Daoy (cell line): ENCODE measurements around the gene CES4A. TPM values are rescaled to one million over a fixed set of nuclear protein-coding genes. Genes with fewer than 3 reads are reported as not detected.
"Not testable (repeated sequence)": the region's sequence is repeated elsewhere in the genome, so short reads cannot be mapped to it uniquely, and the experiment has no call there.

ENCODE experiments used
- DNase-seq: peaks from one replicate; pipeline ENCODE4 v3.0.0-alpha.2; 2015; ENCODE audit warnings: low read depth
- total RNA-seq: library from RNA; depleted of rRNA; stranded (reverse); fragments of >200 nt; shearing (Covaris generic); gene quantifications from 2 replicates; pipeline ENCODE4 v1.2.3, GENCODE V29; 2014

CES4A gene
- total RNA-seq, 1 experiment from 2014 or later: not detected

DNA sequence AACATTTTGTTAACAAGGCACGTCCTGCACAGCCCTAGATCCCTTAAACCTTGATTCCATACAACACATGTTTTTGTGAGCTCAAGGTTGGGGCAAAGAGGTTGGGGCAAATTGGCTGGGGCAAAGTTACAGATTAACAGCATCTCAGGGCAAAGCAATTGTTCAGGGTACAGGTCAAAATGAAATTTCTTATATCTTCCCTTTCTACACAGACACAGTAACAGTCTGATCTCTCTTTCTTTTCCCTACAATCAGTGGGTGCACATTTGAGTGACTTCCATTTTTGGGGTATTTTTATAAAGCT lies 32.3 kb upstream of the CES4A start:
- DNase-seq: not testable (repeated sequence)

DNA sequence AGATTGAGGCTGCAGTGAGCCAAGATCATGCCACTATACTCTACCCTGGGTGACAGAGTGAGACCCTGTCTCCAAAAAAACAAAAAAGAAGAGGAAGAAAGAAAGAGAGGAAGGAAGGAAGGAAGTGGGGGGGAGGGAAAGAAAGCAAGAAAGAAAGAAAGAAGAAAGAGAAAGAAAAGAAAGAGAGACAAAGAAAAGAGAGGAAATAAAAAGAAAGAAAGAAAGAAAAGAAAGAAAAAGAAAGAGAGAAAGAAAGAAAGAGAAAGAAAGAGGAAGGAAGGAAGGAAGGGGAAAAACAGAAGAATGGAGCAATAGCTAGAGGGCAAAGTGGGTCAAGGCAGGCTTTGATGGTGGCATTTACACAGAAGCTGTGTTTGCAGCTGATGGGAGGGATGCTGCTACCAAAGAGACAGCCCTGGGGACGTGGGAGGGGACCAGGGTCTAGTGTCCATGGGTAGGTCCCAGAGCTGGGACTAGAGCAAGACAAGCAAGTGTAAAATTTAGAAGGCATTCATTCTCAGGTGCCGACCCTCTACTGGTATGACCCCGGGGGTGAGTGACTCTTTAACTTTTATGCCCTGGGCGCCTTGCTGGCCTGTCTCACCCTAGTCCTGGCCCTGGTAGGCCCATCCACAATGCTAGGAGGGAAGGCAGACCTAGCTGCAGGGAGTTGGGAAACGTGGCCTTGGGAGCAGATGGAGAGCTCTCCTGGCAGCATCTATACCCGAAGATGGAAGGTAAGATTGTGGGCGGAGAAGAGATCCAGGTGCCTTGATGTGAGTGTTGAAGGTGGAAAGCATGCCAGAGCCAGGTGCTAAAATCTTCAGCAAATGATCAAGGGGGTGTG lies 29.3 kb upstream of the CES4A start:
- DNase-seq: no peak

DNA sequence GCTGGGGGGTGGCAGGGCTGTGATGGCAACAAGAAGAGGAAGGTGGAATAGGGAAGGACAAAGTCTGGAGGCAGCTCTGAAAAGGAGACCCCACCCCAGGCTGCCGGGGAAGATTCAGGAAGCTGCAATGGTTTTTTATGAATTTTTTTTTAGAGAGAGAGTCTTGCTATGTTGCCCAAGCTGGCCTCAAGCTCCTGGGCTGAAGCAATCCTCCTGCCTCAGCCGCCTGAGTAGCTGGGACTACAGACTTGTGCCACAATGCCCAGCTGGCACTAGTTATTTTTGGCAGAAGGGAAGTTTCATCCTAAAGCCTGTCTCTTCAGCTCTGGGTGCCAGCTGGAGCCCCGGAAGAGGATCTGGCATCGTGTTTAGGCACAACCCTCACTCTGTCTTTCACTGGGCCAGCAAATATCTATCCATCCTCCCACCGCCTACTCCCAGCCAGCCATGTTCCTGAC lies 28.7 kb upstream of the CES4A start:
- DNase-seq: no peak

DNA sequence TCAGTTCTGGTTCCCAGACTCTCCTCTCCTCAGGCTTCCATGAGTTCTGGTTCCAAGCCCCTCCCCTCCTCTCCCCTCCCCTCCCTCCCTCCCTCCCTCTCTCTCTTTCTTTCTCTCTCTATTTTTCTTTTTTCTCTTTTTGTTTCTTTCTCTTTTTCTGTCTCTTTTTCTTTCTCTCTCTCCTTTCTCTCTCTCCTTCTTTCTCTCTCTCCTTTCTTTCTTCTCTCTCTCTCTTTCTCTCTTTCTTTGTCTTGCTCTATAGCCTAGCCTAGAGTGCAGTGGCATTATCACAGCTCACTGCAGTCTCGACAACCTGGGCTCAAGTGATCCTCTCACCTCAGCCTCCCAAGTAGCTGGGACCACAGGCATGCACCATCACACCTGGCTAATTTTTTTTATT lies 28.1 kb upstream of the CES4A start:
- DNase-seq: no peak

DNA sequence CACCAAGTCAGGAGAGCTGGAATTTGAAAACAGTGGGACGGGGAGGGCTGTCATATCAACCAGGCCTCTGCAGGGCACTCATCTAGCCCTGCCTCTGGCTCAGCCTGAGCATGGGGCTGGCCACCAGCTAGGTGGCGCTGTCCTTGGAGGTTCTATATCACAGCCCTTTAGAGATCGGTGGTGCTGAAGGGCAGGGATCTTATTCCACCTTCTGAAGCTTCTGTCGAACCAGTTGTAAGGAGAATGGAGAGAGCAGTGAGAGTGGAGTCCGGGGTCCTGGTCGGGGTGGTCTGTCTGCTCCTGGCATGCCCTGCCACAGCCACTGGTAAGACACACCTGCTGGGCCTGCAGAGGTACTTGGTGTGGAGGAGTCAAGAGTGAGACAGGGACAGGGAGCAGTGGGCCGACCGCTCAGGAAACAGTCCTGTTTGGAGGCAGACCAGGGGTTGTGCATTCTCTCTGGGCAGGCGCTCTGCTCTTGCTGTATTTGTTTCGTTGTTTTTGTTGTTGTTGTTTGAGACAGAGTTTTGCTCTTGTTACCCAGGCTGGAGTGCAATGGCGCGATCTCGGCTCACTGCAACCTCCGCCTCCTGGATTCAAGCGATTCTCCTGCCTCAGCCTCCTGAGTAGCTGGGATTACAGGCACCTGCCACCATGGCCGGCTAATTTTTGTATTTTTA lies 27.2 kb upstream of the CES4A start, which contains the start of gene CES3:
TSS of gene CES3 (plus strand) at position 202 of the 680 bp plus-strand sequence. CDS start at position 244, 42 bp downstream.
- peak; percentile 61 for DNase-seq

DNA sequence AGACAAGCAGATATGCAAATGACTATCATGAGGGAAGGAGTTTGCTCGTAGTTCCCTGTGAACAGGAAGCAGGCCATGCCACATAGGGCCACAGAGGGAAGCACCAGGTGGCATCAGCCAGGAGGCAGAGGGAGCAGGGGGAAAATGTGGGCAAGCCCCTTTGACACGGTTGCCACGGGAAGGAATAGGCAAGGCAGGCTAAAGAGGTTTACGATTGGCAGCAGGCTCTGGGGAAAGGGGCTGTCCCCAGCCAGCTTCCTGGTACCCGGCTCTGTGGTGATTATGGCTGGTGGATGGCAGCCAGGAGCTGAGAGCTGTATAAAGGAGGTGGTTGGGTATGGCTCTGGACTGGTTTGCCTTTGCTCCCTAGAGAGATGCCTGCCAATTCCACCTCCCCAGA lies 26.5 kb upstream of the CES4A start:
- no peak for DNase-seq

DNA sequence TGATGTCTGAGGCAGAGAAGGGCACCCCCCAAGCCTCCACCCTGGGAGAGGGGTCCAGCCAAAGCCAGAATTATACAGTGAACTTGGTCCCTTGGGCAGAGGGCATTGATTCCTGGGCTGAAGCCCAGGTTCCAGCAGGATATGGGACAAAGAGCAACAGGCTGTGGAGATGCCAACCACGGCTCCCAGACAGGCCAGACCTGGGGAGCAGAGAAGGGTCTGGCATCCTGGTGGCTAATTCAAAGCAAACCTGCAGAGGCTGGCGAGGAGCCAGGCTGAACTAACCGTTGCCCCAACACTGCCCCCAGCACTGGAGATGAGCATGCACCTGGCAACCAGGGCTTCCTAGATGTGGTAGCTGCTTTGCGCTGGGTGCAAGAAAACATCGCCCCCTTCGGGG lies 24.3 kb upstream of the CES4A start:
- no peak for DNase-seq

DNA sequence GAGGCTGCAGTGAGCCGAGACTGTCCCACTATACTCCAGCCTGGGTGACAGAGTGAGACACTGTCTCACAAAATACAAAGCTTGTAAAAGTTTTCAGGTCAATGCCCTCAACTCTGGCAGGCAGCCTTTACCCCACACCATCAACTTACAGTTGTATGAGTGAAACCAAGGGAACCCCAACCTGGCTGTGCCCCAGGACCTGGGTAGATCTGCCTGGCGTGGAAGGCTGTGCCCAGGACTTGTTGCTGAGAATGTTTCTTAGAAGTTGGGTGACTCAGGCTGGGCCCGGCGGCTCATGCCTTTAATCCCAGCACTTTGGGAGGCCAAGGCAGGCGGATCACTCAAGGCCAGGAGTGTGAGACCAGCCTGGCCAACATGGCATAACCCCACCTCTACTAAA lies 19.5 kb upstream of the CES4A start:
- DNase-seq: no peak

DNA sequence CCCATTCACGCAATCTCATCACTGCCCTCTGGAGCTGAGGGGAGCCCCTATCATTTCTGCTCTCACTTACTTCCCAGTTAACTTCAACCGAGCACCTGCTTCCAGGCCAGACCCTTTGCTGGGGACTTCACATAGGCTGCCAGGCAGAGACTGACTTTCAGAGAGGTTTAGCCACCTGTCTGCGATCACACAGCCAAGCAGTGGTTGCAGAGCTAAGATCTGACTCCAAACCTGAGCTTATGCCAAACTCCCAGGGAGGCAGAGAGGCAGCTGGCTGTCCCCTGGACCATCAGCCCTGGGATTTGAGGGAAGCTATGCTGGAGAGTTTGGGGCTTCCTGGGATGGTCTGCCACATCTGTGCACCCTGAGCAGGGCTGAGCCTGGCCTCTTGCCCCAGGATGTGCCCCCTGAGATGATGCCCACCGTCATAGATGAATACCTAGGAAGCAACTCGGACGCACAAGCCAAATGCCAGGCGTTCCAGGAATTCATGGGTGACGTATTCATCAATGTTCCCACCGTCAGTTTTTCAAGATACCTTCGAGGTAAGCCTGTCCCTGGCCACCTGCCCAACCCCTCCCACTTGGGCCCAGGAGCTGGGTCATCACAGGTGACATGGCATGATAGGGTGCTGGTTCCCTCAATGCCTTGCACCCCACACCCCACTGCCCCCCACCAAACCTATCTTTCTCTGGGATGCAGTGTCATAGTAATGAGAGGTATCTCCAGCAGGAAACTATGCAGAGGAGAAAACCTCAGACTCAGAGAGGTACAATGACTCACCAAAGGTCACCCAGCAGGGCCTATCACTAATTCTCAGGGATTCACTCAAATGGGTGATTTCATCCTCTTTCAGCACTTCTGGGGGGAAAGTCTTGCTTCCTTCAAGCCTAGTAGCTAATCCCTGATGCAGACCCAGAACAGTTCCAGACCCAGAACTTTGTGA lies 17.3 kb upstream of the CES4A start:
- DNase-seq: peak; percentile 35

DNA sequence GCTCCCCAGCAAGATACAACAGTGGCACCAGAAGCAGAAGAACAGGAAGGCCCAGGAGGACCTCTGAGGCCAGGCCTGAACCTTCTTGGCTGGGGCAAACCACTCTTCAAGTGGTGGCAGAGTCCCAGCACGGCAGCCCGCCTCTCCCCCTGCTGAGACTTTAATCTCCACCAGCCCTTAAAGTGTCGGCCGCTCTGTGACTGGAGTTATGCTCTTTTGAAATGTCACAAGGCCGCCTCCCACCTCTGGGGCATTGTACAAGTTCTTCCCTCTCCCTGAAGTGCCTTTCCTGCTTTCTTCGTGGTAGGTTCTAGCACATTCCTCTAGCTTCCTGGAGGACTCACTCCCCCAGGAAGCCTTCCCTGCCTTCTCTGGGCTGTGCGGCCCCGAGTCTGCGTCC lies 15.4 kb upstream of the CES4A start:
- no peak for DNase-seq

DNA sequence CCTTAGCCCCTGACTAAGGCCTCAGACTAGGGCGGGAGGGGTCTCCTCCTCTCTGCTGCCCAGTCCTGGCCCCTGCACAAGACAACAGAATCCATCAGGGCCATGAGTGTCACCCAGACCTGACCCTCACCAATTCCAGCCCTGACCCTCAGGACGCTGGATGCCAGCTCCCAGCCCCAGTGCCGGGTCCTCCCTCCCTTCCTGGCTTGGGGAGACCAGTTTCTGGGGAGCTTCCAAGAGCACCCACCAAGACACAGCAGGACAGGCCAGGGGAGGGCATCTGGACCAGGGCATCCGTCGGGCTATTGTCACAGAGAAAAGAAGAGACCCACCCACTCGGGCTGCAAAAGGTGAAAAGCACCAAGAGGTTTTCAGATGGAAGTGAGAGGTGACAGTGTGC lies 14.7 kb upstream of the CES4A start:
- DNase-seq: no peak

DNA sequence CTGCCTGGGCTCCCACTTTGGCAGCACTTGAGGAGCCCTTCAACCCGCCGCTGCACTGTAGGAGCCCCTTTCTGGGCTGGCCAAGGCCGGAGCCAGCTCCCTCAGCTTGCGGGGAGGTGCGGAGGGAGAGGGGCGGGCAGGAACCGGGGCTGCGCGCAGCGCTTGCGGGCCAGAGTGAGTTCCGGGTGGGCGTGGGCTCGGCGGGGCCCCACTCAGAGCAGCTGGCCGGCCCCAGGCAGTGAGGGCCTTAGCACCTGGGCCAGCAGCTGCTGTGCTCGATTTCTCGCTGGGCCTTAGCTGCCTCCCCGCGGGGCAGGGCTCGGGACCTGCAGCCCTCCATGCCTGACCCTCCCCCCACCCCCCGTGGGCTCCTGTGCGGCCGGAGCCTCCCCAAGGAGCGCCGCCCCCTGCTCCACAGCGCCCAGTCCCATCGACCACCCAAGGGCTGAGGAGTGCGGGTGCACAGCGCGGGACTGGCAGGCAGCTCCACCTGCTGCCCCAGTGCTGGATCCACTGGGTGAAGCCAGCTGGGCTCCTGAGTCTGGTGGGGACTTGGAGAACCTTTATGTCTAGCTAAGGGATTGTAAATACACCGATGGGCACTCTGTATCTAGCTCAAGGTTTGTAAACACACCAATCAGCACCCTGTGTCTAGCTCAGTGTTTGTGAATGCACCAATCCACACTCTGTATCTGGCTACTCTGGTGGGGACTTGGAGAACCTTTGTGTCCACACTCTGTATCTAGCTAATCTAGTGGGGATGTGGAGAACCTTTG lies 14.0 kb upstream of the CES4A start:
- DNase-seq: not testable (repeated sequence)

DNA sequence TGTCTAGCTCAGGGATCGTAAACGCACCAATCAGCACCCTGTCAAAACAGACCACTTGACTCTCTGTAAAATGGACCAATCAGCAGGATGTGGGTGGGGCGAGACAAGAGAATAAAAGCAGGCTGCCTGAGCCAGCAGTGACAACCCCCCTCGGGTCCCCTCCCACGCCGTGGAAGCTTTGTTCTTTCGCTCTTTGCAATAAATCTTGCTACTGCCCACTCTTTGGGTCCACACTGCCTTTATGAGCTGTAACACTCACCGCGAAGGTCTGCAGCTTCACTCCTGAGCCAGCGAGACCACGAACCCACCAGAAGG lies 13.5 kb upstream of the CES4A start:
- not testable (repeated sequence) for DNase-seq

DNA sequence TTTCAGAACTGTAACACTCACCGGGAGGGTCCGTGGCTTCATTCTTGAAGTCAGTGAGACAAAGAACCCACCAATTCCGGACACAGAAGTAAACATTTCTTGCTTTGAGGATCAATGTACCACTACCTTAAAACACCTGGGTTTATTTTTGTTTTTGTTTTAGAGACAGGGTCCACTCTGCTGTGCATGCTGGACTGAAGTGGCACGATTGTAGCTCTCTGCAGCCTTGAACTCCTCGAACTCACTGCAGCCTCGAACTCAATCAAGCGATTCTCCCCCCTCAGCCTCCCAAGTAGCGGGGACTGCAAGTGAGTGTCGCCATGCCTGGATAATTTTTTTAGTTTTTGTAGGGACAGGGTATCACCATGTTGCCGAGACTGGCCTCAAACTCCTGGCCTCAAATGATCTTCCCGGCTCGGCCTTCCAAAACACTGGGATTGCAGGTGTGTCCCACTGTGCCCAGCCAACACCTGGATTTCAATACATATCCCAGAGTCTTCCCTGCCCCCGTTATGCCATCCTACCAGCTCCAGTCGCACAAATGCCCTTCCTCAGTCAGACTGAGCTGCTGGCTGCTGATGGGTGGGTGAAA lies 13.0 kb upstream of the CES4A start:
- no peak for DNase-seq

DNA sequence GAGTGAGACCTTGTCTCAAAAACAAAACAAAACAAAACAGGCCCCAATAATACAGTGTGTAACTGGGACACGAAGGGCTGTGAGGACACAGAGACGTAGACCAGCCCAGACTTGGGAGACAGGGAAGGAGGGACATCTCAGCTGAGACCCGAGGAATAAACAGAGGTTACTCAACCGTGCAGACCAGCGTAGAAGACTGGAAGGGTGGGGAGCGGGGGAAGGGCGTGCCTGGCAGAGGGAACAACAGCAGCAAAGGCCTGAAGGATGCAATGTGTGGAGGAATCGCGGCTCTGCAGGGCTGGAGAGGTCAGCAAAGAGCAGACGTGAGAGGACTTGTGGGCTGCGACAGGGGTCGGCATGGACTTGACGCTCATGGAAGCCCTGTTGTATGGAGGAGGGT lies 11.6 kb upstream of the CES4A start:
- DNase-seq: no peak

DNA sequence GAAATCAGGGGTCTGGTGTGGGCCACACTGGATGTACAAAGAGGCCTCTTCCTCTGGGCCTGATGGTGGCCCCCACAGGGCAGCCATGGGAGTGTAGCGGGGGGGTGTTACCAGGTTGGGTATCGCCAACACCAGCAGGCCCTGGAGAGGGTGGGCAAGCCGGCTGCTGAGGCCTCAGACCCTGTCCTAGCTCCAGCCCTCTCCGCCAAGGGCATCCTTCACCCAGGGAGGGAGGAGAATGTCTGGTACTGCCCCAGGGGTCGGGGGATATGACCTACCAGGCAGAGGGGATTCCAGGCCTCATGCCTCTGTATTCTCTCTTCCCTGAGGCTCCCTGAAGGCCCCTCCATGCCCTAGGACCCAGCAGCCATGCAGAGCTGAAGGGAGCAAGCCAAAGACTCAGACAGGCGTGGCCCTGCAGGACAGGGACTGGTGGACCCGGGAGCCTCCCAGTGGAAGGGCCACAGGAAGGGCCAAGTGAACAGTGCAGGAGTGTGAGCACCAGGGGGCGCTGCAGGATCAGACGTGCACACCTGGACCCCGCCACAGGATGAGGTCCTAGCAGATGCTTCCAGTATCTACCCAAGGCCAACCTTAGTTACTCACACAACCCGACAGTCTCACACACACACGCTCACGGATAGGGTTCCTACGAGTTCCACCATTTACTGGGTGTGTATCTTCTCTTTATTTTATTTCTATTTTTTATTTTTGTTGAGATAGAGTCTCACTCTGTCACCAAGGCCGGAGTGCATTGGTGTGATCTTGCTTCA lies 10.9 kb upstream of the CES4A start:
- peak; percentile 81 for DNase-seq

DNA sequence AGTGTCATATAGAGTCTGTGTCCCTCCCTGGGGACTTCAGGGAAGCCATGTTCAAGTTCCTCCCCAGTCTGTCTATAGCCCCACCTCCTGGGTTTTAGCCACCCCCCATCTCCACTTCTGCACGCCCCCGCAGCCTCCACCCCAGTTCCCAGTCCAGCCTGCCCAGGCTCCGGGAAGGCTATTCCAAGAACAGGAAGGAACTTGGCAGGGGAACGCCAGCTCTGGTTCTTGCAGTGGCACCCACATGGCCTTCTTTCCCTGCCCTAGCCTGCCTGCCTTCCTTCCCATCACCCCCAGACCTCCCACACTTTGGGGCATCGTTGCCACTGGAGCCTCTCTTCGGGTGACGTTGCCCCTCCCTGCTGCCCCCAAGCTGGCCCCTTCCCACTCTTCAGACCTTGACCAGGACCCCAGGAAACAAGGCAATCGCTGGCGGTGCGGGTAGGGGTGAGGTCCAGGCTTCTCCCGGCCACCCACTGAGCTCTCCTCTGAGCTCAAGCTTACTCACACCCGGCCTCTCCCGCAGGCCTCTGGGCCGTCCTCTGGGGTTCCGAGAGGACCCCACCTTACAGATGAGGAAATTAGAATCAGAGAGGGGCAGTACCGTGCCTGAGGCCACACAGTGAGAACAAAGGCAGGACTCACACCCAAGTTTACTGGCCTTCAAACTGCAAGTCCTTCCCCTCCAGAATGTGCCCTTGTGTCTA lies 9.2 kb upstream of the CES4A start:
- peak; percentile 30 for DNase-seq

DNA sequence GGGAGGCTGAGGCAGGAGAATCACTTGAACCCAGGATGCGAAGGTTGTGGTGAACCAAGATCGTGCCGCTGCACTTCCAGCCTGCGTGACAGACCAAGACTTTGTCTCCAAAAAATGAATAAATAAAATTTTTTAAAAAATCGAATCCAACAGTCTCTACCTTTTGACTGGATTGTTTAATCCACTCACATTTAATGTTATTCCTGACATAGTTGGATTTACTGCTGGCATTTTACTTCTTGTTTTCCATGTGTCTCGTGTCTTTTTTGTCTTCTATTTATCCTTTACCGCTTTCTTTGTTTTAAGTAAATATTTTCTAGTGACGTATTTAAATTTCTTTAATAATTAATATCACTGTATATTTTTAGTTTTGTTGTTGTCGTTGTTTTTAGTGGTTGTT lies 5.4 kb upstream of the CES4A start:
- no peak for DNase-seq

DNA sequence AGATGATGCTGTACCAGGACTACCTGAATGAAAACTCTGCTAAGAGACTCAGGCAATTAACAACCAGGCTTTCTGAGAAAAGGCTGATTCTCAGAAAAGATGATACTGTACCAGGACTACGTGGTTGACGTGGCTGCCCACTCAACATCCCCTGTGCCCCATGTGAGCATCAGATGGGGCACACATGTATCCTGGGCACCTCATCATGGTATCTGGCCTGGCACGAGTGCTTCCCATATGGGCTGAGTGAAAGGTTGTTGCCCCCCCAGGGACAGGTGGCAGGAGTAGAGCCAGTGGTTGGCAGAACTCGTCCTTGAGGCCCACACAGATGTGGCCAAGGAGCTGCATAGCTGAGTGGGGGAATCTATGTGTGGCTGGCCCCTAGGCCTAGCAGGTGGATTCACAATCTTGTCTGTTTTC lies 3.5 kb upstream of the CES4A start:
- DNase-seq: no peak

DNA sequence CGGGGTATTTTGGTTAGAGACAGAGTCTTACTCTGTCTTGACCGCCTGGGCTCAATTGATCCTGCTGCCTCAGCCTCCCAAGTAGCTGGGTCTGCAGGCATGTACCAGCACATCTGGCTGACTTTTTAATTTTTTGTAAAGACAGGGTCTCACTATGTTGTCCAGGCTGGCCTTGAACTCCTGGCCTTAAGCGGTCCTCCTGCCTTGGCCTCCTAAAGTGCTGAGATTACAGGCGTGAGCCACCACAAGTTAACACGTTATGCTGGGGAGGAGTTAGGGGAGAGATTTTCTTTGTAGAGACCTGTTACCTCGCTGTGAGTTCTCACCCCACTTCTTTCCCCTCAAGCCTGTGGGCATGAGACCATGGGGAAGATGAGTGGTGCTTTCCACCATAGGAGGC lies 1.8 kb upstream of the CES4A start:
- no peak for DNase-seq
